ENCODE results near the gene PPM1K.

DNA sequence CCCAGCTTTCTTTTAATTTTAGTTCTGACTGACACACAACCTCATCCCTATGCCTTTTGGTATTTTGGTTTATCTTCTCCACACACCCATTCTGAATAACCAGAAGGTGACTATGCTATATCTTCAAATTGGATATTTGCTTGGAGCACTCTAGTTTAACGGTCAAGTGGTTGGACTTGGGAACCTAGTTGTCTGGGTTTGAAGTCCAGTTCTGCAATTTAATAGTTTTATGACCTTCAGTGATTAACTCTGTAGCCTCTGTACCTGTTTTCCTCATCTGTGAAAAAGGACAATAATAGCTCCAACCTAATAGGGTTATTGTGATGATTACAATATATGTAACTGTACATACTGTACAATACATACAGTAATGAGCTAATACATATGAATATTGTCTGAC is 20.0 kb downstream of the PPM1K start:
- TF ChIP-seq, protein P1, sequence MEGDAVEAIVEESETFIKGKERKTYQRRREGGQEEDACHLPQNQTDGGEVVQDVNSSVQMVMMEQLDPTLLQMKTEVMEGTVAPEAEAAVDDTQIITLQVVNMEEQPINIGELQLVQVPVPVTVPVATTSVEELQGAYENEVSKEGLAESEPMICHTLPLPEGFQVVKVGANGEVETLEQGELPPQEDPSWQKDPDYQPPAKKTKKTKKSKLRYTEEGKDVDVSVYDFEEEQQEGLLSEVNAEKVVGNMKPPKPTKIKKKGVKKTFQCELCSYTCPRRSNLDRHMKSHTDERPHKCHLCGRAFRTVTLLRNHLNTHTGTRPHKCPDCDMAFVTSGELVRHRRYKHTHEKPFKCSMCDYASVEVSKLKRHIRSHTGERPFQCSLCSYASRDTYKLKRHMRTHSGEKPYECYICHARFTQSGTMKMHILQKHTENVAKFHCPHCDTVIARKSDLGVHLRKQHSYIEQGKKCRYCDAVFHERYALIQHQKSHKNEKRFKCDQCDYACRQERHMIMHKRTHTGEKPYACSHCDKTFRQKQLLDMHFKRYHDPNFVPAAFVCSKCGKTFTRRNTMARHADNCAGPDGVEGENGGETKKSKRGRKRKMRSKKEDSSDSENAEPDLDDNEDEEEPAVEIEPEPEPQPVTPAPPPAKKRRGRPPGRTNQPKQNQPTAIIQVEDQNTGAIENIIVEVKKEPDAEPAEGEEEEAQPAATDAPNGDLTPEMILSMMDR (IDR thresholded peaks at IDR 0.05) = no peak
- TF ChIP-seq EP300 (IDR thresholded peaks at IDR 0.05) = no peak
- no peak for TF ChIP-seq POLR2A (IDR thresholded peaks at IDR 0.05)
- TF ChIP-seq POLR2AphosphoS5 (IDR thresholded peaks at IDR 0.05) = no peak
